Measurements from ENCODE around the gene EME2. TPM values are rescaled to one million over a fixed set of nuclear protein-coding genes. Genes with fewer than 3 reads are reported as not detected.
A peak's percentile ranks its signal among the peaks of the same experiment; 100 is the strongest.

The EME2 gene
- total and polyA plus RNA-seq, 2 of the 13 experiments (the other 11 are each of a cell fraction or from before 2014, with no cell fraction given), result 4.4 to 7.6 TPM

DNA sequence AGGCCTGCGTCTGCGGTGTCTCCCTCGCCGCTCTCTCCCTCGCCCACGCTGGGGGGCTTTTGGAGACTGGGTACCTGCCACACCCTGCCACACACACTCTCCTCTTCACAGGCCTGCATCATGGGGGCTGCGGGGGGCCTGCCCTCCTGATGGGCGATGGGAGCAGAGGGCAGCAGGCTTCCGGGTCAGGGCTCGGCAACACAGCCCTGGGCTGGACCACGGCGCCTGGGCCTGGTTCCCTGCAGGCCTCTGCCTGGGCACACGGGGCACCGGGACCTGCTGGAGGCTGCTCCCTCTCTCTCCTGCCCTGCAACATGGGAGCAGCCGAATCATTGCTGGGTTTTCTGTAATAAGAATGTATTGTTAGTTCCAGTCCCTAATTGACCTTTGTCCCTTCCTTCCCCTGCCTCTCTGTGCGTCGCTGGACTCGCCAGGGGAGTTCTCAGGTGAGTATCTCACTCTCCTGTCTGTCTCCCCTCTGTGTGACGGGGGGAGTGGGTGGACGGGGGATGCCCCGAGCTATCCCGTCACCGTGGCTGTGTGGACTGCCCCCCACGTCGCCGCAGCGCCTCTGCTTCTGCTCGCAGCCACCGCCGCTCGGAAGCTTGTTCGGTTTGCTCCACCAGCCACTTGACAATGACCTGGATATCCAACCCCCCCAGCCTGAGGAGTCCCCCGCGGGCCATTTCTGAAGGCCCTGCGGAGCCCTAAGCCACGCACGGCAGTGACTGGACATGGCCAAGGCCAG lies 14.7 kb upstream of the EME2 start:
- H3K27ac ChIP-seq (ENCODE audit: extremely low read length, insufficient read depth, low read length), result no peak overlapping the region
- 94% methylated on average over 25 of the region's 37 CpGs for WGBS (ENCODE audit: low lambda C conversion rate)
- POLR2A ChIA-PET, result no interaction called here
- no peak for DNase-seq (ENCODE audit: low spot score)
- H3K9me3 ChIP-seq (ENCODE audit: low read length), result no peaks in the 10 kb centered on the region
- intact Hi-C loops (cut with micrococcal nuclease; ENCODE audit: unreplicated experiment), result no loop called here
- no peak overlapping the region for H3K4me3 ChIP-seq (replicated peaks in 1 of 3; ENCODE audit: insufficient read depth in 1 of 3, low read depth in 2 of 3, low read length in 3 of 3)
- in situ Hi-C loops (cut with HindIII; ENCODE audit: extremely low pct_ligation_motif_present, low pct_unique_long_range_greater_than_20kb), result no loop called here
- H2AFZ ChIP-seq (ENCODE audit: low read length), result no peak overlapping the region
- TF ChIP-seq HNRNPL (IDR thresholded peaks at IDR 0.05; ENCODE audit: low read depth, low read length), result peak; percentile 60; the same call in 1 of the 2 replicates
- TF ChIP-seq, protein P1, sequence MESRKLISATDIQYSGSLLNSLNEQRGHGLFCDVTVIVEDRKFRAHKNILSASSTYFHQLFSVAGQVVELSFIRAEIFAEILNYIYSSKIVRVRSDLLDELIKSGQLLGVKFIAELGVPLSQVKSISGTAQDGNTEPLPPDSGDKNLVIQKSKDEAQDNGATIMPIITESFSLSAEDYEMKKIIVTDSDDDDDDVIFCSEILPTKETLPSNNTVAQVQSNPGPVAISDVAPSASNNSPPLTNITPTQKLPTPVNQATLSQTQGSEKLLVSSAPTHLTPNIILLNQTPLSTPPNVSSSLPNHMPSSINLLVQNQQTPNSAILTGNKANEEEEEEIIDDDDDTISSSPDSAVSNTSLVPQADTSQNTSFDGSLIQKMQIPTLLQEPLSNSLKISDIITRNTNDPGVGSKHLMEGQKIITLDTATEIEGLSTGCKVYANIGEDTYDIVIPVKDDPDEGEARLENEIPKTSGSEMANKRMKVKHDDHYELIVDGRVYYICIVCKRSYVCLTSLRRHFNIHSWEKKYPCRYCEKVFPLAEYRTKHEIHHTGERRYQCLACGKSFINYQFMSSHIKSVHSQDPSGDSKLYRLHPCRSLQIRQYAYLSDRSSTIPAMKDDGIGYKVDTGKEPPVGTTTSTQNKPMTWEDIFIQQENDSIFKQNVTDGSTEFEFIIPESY (CRISPR knock-in tag; IDR thresholded peaks at IDR 0.05), result peak; percentile 9; the same call in 1 of the 2 replicates
- peak; percentile 25 for TF ChIP-seq HNRNPLL (IDR thresholded peaks at IDR 0.05; ENCODE audit: low read depth, low read length, poor library complexity, severe bottlenecking)
- TF ChIP-seq, protein P2, sequence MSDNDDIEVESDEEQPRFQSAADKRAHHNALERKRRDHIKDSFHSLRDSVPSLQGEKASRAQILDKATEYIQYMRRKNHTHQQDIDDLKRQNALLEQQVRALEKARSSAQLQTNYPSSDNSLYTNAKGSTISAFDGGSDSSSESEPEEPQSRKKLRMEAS (IDR thresholded peaks at IDR 0.05), result no peak
- peaks cover 10% of the 10 kb centered on the region for H3K4me1 ChIP-seq (ENCODE audit: insufficient read depth, low read length)
- no peaks in the 10 kb centered on the region for H4K20me1 ChIP-seq (ENCODE audit: insufficient read depth, low read length)
- no TSS peak for BruUV-seq (replicated peaks)
- no peak overlapping the region for H3K4me2 ChIP-seq (ENCODE audit: low read depth, low read length)
- CTCF ChIA-PET (ENCODE audit: low intra/inter-chr PET ratio, low total read pairs), result no interaction called here
- peaks cover 11 to 37% of the 10 kb centered on the region in 2 experiments; a peak in 4 of 5 replicates for H3K36me3 ChIP-seq (replicated peaks in 1 of 2; ENCODE audit: control insufficient read depth in 1 of 2, insufficient read depth in 2 of 2, low read length in 2 of 2)
- H3K79me2 ChIP-seq (ENCODE audit: insufficient read depth, low read length), result no peaks in the 10 kb centered on the region
- peak; percentile 18; the same call in 2 of the 3 replicates for ATAC-seq
- H3K9ac ChIP-seq (ENCODE audit: insufficient read depth, low read depth, low read length), result no peak overlapping the region
- FAIRE-seq, result no peak
- no peaks in the 10 kb centered on the region for H3K27me3 ChIP-seq (ENCODE audit: control insufficient read depth in 1 of 2, insufficient read depth in 2 of 2, low read length in 2 of 2)

DNA sequence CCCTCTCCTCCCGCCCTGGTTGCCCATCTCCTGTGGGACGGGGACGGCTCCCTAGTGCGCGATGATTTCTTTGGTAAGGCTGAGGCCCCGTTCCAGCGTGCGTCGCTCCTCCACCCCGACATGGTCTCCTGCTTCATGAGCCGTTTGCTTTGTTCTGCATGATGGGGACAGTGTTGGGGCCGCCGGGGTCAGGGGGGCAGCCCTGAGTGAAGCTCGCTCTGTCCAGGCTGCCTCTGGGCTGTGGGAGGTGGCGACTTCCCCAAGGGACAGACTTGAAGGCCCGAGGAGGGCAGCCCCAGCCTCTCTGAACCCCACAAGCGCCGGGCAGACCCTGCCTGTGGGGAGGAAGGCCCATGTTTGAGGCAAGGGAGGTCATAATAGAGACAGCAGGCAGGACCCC lies 13.7 kb upstream of the EME2 start:
- Histone ChIP-seq H3K27ac (ENCODE audit: extremely low read length, insufficient read depth, low read length) (no peak overlapping the region), H2AFZ (ENCODE audit: low read length) (no peak overlapping the region), H3K4me3 (replicated peaks in 1 of 3; ENCODE audit: insufficient read depth in 1 of 3, low read depth in 2 of 3, low read length in 3 of 3) (no peak overlapping the region), H3K4me2 (ENCODE audit: low read depth, low read length) (no peak overlapping the region), H3K79me2 (ENCODE audit: insufficient read depth, low read length) (no peaks in the 10 kb centered on the region), H3K4me1 (ENCODE audit: insufficient read depth, low read length) (peaks cover 10% of the 10 kb centered on the region), H3K9me3 (ENCODE audit: low read length) (no peaks in the 10 kb centered on the region), H3K27me3 (ENCODE audit: control insufficient read depth in 1 of 2, insufficient read depth in 2 of 2, low read length in 2 of 2) (no peaks in the 10 kb centered on the region), H4K20me1 (ENCODE audit: insufficient read depth, low read length) (no peaks in the 10 kb centered on the region), H3K9ac (ENCODE audit: insufficient read depth, low read depth, low read length) (no peak overlapping the region), H3K36me3 (replicated peaks in 1 of 2; ENCODE audit: control insufficient read depth in 1 of 2, insufficient read depth in 2 of 2, low read length in 2 of 2) (peaks cover 11 to 34% of the 10 kb centered on the region in 2 experiments; a peak in 4 of 5 replicates)
- DNase-seq (ENCODE audit: low spot score) (no peak), FAIRE-seq (no peak), ATAC-seq (no peak)
- ChIA-PET CTCF (ENCODE audit: low intra/inter-chr PET ratio, low total read pairs) (no interaction called here), POLR2A (no interaction called here)
- BruUV-seq (replicated peaks), result no TSS peak
- in situ Hi-C loops (cut with HindIII; ENCODE audit: extremely low pct_ligation_motif_present, low pct_unique_long_range_greater_than_20kb), result no loop called here
- intact Hi-C loops (cut with micrococcal nuclease; ENCODE audit: unreplicated experiment), result no loop called here
- WGBS (ENCODE audit: low lambda C conversion rate), result 98% methylated on average over 13 of the region's 18 CpGs
- TF ChIP-seq, protein P3, sequence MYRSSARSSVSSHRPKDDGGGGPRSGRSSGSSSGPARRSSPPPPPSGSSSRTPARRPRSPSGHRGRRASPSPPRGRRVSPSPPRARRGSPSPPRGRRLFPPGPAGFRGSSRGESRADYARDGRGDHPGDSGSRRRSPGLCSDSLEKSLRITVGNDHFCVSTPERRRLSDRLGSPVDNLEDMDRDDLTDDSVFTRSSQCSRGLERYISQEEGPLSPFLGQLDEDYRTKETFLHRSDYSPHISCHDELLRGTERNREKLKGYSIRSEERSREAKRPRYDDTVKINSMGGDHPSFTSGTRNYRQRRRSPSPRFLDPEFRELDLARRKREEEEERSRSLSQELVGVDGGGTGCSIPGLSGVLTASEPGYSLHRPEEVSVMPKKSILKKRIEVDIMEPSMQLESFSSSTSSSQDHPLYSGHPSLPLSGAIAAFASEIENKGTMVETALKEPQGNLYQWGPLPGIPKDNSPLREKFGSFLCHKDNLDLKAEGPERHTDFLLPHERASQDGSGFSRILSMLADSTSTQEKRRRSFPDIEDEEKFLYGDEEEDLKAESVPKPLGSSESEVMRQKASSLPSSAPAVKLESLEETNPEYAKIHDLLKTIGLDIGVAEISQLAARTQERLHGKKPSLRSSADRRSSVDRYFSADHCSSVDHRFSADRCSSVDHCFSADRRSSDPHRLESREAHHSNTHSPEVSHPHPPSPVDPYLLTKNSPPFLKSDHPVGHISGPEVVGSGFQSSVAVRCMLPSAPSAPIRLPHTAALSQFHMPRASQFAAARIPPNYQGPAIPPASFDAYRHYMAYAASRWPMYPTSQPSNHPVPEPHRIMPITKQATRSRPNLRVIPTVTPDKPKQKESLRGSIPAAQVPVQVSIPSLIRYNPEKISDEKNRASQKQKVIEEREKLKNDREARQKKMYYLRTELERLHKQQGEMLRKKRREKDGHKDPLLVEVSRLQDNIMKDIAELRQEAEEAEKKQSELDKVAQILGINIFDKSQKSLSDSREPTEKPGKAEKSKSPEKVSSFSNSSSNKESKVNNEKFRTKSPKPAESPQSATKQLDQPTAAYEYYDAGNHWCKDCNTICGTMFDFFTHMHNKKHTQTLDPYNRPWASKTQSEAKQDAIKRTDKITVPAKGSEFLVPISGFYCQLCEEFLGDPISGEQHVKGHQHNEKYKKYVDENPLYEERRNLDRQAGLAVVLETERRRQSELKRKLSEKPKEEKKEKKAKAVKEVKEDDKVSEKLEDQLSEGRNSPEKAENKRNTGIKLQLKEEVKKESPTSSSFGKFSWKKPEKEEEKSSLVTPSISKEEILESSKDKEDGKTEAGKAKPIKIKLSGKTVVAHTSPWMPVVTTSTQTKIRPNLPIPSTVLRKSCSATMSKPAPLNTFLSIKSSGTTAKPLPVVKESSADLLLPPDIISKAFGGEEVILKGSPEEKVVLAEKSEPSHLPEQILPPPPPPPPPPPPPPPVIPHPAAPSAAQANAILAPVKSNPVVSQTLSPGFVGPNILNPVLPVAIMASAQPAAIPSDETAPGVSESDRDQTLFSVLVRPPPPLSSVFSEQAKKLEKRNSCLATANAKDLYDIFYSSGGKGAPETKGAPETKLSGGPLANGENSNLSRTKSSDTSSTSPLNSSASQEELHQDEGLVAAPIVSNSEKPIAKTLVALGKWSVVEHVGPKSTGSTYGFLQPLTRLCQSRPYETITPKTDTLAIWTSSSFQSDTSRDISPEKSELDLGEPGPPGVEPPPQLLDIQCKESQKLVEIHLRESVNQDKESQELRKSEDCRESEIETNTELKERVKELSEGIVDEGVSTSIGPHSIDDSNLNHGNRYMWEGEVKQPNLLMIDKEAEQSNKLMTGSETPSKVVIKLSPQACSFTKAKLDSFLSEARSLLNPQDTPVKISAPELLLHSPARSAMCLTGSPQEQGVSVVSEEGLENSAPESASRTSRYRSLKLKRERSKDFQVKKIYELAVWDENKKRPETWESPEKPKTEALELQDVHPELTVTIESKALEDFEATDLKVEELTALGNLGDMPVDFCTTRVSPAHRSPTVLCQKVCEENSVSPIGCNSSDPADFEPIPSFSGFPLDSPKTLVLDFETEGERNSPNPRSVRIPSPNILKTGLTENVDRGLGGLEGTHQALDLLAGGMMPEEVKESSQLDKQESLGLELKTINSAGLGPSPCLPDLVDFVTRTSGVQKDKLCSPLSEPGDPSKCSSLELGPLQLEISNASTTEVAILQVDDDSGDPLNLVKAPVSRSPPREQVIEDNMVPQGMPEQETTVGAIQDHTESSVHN (CRISPR knock-in tag; IDR thresholded peaks at IDR 0.05), result no peak

Data from HepG2 (cell line).